ENCODE results near the gene HLA-DQB2. TPM values are rescaled to one million over a fixed set of nuclear protein-coding genes. Genes with fewer than 3 reads are reported as not detected.
"Not testable (repeated sequence)": the region's sequence is repeated elsewhere in the genome, so short reads cannot be mapped to it uniquely, and the experiment has no call there.

HLA-DQB2 gene
- total RNA-seq, 6 experiments from 2014 or later = not detected

DNA sequence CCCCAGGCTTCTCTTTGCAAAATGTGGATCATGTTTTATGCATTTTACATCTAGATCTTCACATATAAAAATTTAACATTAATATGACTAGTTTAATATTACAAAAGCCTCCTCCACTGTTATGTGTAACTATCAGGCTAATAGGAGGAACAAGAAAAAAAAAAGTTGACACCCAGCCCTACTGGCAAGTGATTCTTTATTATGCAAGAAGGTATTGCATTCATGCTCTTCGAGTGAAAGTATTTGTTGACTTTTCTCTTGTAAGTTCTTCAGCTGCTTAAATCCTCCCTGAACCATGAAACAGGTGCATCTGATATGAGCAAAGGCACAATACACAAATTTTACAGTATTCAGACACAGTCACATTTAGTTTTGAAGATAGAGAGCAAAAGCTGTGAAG, 716 bp upstream of the HLA-DQB2 start:
- TF ChIP-seq, protein P1, sequence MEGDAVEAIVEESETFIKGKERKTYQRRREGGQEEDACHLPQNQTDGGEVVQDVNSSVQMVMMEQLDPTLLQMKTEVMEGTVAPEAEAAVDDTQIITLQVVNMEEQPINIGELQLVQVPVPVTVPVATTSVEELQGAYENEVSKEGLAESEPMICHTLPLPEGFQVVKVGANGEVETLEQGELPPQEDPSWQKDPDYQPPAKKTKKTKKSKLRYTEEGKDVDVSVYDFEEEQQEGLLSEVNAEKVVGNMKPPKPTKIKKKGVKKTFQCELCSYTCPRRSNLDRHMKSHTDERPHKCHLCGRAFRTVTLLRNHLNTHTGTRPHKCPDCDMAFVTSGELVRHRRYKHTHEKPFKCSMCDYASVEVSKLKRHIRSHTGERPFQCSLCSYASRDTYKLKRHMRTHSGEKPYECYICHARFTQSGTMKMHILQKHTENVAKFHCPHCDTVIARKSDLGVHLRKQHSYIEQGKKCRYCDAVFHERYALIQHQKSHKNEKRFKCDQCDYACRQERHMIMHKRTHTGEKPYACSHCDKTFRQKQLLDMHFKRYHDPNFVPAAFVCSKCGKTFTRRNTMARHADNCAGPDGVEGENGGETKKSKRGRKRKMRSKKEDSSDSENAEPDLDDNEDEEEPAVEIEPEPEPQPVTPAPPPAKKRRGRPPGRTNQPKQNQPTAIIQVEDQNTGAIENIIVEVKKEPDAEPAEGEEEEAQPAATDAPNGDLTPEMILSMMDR (IDR thresholded peaks at IDR 0.05) = no peak
- H3K27ac Mint-ChIP-seq = no peak overlapping the region

DNA sequence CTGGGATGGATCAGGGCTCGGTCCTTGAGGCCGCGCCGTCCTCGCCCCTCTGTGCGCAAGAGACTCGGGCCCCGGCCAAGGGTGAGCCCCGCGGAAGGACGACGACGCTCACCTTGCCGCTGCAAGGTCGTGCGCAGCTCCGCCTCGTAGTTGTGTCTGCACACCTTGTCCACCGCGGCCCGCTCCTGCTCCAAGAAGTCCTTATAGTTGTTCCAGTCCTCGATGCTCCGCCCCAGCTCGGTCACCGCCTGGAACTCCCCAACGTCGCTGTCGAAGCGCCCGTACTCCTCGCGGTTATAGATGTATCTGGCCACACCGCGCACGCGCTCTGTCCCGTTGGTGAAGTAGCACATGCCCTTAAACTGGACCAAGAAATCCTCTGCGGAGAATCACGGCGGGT, 1.8 kb downstream of the HLA-DQB2 start:
- TF ChIP-seq, protein P1 (IDR thresholded peaks at IDR 0.05) = no peak
- H3K36me3 Mint-ChIP-seq (ENCODE audit: low read depth) = no peaks in the 10 kb centered on the region
- DNase-seq = no peak
- H3K27me3 Mint-ChIP-seq (ENCODE audit: insufficient read depth) = peaks cover 22% of the 10 kb centered on the region
- H3K4me3 Mint-ChIP-seq = no peak overlapping the region
- no peaks in the 10 kb centered on the region for H3K9me3 Mint-ChIP-seq
- H3K27ac Mint-ChIP-seq = no peak overlapping the region
- no peaks in the 10 kb centered on the region for H3K4me1 Mint-ChIP-seq (ENCODE audit: low read depth)

More for the DNA sequence above, 716 bp upstream of the HLA-DQB2 start:
- H3K4me3 Mint-ChIP-seq = no peak overlapping the region
- no peaks in the 10 kb centered on the region for H3K4me1 Mint-ChIP-seq (ENCODE audit: low read depth)
- no peaks in the 10 kb centered on the region for H3K36me3 Mint-ChIP-seq (ENCODE audit: low read depth)
- H3K9me3 Mint-ChIP-seq = no peaks in the 10 kb centered on the region
- H3K27me3 Mint-ChIP-seq (ENCODE audit: insufficient read depth) = peaks cover 12% of the 10 kb centered on the region
- DNase-seq = no peak

DNA sequence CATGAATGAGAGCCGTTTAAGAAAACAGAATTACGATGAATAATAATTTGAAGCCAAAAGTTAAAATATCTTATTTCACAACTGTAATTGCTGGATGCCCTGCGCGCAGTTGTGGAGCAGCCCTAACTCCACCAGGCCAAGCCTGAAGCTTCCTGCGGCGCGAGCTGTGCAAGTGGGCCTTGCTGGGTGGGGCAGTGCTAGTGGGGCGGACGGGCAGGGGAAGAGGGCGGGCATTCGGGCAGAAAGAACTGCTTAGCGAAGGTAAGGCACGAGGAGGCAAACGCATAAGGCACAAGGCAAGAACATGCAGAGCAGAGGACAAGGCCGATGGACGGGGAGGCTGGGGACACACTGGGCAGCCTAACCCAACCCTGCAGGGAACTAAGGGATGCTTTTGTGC, 2.3 kb downstream of the HLA-DQB2 start:
- Mint-ChIP-seq H3K27me3 (ENCODE audit: insufficient read depth) (peaks cover 26% of the 10 kb centered on the region), H3K4me1 (ENCODE audit: low read depth) (no peaks in the 10 kb centered on the region), H3K27ac (no peak overlapping the region), H3K36me3 (ENCODE audit: low read depth) (no peaks in the 10 kb centered on the region), H3K9me3 (no peaks in the 10 kb centered on the region), H3K4me3 (no peak overlapping the region)
- DNase-seq = no peak
- TF ChIP-seq, protein P1 (IDR thresholded peaks at IDR 0.05) = no peak

DNA sequence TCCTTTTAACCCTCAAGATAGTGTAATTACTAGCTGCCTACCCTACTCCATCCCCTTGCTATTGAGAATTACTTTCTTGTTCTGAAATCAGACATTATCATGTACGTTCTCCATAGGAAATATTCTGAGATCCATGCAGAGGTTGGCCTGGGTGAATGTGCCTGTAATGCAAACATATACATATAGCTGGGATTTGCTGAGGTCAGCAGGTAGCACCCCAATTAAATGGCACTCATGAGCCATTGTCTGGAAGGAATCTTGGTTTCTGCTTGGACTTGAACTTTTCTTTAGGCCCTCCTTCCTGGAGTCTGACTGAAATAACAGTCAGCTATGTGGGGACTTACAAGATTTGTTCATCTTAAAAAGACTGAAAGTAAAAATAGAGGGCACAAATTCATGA, 3.7 kb downstream of the HLA-DQB2 start:
- Mint-ChIP-seq H3K4me1 (ENCODE audit: low read depth) (no peaks in the 10 kb centered on the region), H3K36me3 (ENCODE audit: low read depth) (no peaks in the 10 kb centered on the region), H3K4me3 (no peak overlapping the region), H3K27ac (no peak overlapping the region), H3K9me3 (no peaks in the 10 kb centered on the region), H3K27me3 (ENCODE audit: insufficient read depth) (peaks cover 27% of the 10 kb centered on the region)
- no peak for DNase-seq
- TF ChIP-seq, protein P1 (IDR thresholded peaks at IDR 0.05) = no peak

DNA sequence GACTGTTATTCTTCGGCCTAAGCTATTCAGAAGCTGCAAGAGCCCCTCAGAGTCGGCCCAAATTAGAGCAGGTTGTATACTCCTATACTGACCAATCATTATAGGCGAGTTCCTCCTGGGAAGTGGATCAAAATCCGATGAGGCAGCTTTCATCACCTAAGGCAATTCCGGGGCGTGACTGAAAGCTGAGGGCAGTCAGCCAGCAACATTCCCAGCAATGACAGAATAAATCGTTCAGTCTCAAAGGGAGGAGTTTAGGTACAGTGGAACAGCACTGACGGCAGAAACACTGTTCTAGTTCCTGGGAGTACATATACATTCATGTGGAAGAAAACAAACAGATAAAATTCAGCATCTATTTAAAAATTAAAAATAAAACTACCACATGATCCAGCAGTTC, 10.8 kb downstream of the HLA-DQB2 start:
- H3K9me3 Mint-ChIP-seq = no peaks in the 10 kb centered on the region
- no peak overlapping the region for H3K27ac Mint-ChIP-seq
- TF ChIP-seq, protein P1 (IDR thresholded peaks at IDR 0.05) = no peak
- no peaks in the 10 kb centered on the region for H3K36me3 Mint-ChIP-seq (ENCODE audit: low read depth)
- peaks cover 14% of the 10 kb centered on the region for H3K27me3 Mint-ChIP-seq (ENCODE audit: insufficient read depth)
- no peak overlapping the region for H3K4me3 Mint-ChIP-seq
- DNase-seq = no peak
- no peaks in the 10 kb centered on the region for H3K4me1 Mint-ChIP-seq (ENCODE audit: low read depth)

DNA sequence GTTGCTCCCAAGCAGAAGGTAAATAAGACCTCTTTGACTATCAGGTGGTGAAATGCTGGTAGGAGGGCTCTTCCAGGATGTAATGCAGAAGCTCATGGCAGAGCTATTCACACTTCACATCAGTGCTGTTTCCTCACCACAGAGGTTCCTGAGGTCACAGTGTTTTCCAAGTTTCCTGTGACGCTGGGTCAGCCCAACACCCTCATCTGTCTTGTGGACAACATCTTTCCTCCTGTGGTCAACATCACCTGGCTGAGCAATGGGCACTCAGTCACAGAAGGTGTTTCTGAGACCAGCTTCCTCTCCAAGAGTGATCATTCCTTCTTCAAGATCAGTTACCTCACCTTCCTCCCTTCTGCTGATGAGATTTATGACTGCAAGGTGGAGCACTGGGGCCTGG, 17.7 kb downstream of the HLA-DQB2 start:
- not testable (repeated sequence) for H3K27ac Mint-ChIP-seq; H3K4me1 Mint-ChIP-seq (ENCODE audit: low read depth); H3K4me3 Mint-ChIP-seq; H3K9me3 Mint-ChIP-seq; H3K36me3 Mint-ChIP-seq (ENCODE audit: low read depth); DNase-seq
- peaks cover 21% of the 10 kb centered on the region for H3K27me3 Mint-ChIP-seq (ENCODE audit: insufficient read depth)

All from HFFc6 (cell line).